GM12872 (cell line): ENCODE measurements around the gene TPSAB1.

Experiments
- CTCF ChIP-seq: IDR thresholded peaks from 3 replicates; pipeline ENCODE4 v1.5.1; 2011; ENCODE audit warnings: low read depth, mild to moderate bottlenecking, low read length, moderate library complexity; ENCODE audit not compliant: insufficient read depth

The TPSAB1 gene

GRCh38 chr16:1282324-1282973 lies 41.9 kb downstream of the TPSAB1 start:
- TF ChIP-seq CTCF = no peak

GRCh38 chr16:1283296-1283695 lies 42.8 kb downstream of the TPSAB1 start:
- no peak for TF ChIP-seq CTCF

- TF ChIP-seq CTCF = no peak
Observed at GRCh38 chr16:1283996-1284616, 43.6 kb downstream of the TPSAB1 start.

- no peak for TF ChIP-seq CTCF
Observed at GRCh38 chr16:1285669-1286512, 45.4 kb downstream of the TPSAB1 start.

- TF ChIP-seq CTCF = no peak
Observed at GRCh38 chr16:1286513-1287094, 46.1 kb downstream of the TPSAB1 start.

GRCh38 chr16:1287982-1288670 lies 47.6 kb downstream of the TPSAB1 start:
- no peak for TF ChIP-seq CTCF
